ENCODE data around the gene PRSS38.
A peak's percentile ranks its signal among the peaks of the same experiment; 100 is the strongest.

PRSS38 gene

DNA sequence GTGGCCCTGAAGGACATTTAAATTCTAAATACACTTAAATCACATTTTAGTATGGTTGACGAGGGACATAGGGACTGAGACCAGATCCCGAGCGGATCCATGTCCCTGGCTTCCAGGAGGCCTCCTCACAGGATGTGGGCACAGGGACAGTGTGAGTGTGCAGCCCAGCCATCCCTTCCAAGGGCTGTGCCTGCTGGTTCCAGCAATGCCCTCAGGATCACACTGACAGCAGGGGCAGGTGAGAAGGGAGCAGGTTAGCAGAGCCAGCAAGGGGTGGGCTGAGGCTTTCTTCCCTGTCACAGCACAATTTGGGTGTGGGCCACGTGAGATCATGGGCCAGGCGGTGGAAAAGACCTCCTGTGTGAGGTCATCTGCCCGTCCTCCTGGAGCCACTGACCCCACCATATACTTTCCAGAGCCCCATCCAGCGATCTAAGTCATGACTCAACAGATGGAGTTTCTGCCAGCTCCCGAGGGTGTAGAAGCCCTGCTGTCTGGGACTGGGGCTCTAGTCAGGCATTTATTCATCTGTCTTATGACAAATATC, 37.0 kb upstream of the PRSS38 start:
- DNase-seq (ENCODE audit: extremely low read depth in 1 of 2, low read depth in 1 of 2): no peak

DNA sequence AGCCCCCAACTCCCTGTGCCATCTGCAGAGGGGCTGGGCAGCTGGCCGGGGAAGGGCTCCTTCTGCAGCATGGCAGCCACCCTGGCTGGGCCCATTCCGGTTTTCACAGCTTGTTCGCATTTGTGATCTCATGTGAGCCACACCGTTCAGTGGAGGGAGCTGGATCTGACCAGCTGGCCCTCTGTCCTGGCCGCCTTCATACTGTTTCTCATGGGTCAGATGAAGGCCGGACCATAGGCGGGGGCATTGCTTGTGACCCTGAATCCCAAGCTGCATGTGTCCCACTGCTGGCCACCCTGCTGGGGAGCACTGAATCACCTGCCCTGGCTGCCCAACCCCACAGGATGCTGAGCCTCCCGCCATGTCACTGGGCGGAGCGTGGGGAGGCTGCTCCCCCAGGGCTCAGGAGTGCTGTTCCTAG, 36.4 kb upstream of the PRSS38 start:
- no peak for DNase-seq (ENCODE audit: extremely low read depth in 1 of 2, low read depth in 1 of 2)

DNA sequence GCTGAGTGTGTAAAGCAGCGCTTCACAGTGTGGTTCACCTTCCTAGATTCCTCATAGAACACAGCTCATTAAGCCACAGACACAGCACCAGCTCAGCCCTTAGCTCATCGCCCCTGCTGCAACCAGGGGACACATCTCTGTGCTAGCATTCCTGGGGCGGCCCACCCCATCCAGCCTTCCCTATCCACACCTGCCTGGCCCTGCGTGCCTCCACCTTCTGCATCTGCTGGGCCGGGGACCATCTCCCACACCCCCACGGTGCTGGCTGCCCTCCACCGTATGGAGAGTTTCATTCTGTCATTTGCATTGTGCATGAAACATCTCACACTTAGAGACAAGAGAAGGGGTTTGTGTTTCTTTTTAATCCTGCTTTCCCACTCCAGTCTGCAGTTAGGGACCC, 35.8 kb upstream of the PRSS38 start:
- no peak for DNase-seq (ENCODE audit: extremely low read depth in 1 of 2, low read depth in 1 of 2)

DNA sequence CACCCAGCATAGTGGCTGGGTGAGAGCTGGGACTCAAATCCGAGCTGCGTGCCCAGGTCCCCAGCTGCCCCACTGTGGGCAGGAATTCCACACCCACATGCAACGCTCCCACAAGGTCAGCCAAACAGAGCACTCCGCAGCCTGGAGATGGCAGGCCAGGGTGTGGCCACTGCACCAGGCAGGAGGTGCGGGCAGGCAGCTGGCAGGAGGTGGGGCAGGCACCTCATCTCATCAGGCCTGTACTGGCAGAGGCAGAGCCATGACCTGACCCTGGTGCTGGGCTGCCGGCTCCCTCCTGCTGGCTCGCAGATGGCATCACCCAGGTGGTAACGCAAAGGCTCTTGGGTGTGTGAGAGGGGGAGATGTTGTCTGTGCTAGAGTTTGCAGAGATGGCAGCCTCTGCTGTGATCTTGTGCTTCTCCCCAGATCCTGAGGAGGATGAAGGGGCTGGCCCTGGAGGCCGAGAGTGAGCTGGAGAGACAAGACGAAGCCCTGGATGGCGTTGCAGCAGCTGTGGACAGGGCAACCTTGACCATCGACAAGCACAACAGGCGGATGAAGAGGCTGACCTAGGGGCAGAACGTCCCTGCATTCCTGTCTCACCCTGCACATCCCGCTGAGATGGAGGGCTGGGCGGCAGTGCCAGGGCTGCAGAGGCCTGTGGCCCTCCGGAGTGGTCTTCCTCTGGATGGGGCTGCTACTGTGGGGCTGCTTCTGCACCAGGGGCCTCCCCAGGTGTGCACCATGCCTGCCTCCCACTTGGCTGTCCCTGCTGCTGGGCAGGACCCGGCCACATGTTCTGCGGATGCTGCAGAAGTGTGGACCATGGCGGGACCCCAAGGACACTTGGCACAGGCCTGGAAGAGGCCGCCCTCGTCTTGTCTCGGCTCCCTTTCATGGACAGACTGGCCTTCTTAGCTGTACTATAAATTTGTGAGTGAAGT, 35.1 kb upstream of the PRSS38 start:
- DNase-seq (ENCODE audit: extremely low read depth in 1 of 2, low read depth in 1 of 2): no peak

DNA sequence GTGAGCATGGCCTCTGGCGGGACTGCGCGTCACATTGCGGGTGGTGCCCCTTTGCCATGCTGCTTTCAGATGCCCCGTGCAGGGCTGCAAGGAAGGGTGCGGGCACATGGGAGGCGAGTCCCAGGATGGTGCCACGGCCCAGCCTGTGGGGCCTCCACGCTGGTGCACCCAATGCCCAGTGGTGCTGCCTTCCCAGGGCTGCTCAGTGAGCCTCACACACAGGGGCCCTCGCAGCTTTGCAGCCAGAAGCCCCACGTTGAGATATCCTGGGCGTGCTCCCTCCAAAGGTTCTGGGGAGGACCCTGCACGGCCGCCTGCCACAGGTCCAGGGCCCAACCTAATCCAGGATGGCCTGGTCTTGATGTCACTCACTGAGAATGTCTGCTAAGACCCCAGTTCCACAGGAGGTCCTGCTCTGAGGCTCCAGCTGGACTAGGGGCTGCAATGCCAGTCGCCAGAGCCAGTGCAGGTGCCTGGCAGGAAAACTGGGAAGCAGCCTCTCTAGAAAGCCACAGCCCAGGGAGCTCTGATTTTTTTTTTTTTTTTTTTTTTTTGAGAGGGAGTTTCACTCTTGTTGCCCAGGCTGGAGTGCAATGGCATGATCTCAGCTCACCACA, 34.1 kb upstream of the PRSS38 start:
- no peak for DNase-seq (ENCODE audit: extremely low read depth in 1 of 2, low read depth in 1 of 2)

DNA sequence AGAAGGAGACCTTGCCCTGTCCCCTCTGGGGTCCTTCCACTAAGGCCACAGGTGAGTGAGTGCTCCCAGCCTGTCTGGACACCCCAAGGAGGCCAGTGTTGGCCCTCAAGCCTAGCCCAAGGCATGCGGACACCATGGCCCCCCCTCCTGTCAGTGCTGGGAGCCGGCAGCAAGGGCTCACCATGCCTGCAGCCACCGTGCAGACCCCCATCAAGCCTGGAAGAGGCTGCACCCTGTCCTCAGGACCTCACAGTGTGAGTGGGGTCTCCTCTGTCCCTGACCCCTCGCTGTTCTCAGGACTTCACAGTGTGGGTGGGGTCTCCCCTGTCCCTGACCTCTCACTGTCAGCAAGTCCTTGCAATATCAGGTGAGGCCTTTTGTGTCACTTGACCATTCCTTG, 33.2 kb upstream of the PRSS38 start:
- DNase-seq (ENCODE audit: extremely low read depth in 1 of 2, low read depth in 1 of 2): no peak

DNA sequence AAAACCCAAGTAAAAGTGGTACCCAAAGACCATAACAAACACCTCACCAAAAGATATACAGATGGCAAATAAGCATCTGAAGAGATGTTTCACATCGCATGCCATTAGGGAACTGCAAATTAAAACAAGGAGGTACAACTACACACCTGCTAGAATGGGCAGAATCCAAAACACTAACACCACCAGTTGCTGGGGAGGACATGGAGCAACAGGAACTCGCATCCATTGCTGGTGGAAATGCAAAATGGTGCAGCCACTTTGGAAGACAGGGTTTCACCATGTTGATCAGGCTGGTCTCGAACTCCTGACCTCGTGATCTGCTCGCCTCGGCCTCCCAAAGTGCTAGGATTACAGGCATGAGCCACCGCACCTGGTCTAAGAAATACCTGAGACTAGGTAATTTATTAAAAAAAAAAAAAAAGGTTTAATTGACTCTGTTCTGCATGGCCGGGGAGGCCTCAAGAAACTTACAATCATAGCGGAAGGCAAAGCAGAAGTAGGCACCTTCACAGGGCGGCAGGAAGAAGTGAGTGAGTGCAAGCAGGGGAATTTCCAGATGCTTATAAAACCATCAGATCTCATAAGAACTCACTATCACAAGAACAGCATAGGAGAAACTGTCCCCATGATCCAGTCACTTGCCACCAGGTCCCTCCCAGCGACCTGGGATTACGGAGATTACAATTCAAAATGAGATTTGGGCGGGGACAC, 30.2 kb upstream of the PRSS38 start:
- no peak for DNase-seq (ENCODE audit: extremely low read depth in 1 of 2, low read depth in 1 of 2)

DNA sequence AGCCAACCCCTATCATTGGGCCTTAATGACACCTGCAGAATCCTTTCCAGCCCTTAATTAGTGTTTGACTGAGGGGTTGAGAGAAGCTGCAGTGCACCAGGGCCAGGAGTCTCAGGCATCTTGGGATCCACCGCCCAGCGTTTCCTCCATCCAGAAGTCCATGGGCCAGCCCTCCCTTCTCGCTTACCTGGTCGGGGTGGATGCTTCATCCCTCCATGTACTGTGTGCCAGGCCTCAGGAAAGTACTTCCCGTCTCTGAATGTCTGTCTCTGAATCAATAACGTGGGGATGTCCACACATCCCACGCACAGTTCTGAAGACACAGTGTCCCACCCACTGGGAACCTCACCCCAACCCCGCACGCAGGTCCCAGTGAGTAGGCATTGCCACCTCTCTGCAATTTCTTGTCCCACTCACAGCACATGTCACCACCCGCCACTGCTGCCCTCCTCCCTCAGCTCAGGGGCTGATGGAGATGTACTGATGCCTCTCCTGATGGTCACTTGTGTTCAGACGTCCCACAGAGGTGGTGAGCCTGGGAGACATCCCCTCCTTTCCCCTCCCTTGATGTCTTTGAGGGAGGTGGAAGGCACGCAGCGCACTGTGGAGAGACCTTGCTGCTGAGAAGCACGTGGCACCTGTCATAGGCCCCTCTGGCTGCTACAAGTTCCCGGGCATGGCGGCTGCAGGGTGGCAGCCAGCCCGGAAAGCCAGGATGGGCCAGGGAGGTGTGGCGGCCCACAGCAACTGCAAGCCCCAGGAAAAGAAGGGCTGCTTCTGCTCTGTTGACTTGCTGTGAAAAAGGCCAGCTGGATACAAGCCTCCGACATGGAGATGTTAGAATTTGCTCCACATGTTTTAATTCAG, 29.4 kb upstream of the PRSS38 start:
- no peak for DNase-seq (ENCODE audit: extremely low read depth in 1 of 2, low read depth in 1 of 2)

DNA sequence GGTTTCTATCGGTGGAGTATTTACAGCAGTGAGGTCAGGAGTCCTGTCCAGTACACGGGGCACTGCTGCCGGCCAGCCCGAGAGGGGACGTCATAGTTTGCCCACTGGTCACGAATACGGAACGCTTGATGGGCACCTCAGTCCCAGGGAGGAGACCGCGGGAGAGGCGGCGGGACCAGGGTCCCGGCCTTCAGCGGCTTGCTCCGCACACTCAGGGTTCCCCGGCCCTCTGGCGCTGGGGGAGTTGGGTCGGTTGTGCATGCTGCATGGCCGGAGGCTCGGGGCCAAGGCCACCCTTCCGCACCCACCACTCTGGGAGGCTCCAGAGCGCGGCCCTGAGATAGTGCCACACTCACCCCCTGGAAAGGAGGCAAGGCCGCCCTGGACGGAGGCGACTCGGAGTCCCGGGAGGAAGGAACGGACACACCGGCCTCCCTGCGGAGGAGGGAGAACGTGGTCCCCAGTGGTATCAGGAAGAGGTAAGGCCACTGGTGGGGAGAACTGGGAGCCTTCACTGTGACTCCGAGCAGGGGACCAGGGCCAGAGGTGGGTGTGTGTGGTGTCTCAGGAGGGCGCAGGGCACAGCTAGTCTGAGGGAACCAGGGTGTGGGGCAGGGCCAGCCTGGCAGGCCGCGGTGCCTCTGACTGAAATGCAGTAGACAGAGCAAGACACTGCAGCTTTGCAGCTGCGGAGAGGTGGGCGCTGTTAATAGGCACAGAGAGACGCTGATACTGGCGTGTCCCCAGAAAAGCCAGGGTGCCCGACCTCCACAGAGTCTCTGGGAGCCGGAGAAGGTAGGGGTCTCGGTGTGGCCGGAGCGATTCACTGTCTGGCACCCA, 28.6 kb upstream of the PRSS38 start:
- DNase-seq (ENCODE audit: extremely low read depth in 1 of 2, low read depth in 1 of 2): no peak

DNA sequence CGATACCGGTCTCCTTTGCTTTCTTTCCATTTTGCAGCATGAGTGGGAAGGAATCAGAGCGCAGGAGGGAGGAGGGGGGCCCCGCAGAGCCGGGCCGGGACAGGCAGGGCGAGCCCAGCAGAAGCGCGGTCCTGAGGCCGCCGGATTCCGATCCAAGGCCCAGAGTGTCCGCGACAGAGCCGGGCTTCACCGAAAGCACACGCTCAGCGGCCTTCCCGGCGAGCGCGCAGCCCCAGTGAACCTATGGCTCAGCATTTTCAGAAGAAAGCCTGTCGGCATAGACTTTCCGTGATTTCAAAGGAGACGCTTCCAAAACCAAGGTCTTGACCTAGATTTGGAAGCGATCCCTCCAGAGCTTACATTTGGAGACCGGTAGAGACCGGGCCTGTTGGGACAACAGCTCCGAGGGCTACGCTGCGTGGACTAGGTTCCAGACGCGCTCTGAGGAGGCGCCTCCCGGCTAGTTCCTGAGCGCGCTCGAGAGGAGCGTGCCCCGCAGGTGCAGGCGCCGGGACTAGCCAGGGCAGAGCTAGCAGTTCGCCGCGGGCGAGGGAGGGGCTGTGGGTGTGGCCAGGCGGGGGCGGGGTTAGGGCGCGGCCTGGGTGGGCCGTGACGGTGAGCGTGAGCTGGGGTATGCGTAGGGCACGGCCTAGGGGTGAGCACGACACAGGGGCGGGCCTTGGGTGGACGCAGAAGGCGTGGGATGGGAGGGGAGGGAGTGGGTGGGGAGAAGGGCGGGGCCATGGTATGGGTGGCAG, 27.8 kb upstream of the PRSS38 start:
- peak; percentile 90 to 93 for DNase-seq (ENCODE audit: extremely low read depth in 1 of 2, low read depth in 1 of 2)

DNA sequence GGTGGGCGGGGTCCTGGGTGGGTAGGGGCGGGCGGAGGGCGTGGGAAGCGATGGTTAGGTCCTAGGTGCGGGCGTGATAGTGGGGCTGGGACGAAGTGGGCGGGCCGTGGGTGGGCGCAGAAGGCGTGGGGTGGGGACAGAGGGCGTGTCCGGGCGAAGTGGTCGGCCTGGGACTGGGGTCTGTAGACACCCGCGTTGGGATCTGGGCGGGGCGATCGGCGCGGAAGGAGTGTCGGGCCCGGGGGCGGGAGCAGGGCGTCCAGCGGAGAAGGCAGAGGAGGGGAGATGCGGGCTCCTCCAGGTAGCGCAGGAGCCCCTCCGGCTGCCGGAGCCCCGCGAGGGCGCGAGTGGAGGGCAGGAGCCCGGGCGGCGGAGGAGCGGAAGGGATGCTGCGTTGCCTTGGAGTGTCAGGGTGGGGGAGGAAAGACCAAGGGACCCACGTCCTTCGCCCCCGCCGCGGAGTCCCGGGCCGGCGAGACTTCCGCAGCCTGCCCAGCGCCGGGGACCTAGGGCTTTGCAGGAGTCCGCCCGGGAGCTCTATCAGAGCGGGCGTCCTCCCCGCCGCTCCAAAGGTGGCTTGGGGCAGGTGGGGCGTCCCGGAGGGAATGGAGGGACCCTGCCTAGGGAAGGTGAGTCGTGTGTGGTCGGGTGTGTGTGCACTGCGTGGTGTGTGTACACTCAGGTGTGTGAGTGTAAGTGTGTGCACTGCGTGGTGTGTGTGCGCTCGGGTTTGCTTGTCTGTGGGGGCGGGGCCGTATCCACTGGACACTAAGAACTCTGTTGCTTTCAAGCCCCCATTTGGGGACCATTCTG, 27.0 kb upstream of the PRSS38 start:
- no peak for DNase-seq (ENCODE audit: extremely low read depth in 1 of 2, low read depth in 1 of 2)

DNA sequence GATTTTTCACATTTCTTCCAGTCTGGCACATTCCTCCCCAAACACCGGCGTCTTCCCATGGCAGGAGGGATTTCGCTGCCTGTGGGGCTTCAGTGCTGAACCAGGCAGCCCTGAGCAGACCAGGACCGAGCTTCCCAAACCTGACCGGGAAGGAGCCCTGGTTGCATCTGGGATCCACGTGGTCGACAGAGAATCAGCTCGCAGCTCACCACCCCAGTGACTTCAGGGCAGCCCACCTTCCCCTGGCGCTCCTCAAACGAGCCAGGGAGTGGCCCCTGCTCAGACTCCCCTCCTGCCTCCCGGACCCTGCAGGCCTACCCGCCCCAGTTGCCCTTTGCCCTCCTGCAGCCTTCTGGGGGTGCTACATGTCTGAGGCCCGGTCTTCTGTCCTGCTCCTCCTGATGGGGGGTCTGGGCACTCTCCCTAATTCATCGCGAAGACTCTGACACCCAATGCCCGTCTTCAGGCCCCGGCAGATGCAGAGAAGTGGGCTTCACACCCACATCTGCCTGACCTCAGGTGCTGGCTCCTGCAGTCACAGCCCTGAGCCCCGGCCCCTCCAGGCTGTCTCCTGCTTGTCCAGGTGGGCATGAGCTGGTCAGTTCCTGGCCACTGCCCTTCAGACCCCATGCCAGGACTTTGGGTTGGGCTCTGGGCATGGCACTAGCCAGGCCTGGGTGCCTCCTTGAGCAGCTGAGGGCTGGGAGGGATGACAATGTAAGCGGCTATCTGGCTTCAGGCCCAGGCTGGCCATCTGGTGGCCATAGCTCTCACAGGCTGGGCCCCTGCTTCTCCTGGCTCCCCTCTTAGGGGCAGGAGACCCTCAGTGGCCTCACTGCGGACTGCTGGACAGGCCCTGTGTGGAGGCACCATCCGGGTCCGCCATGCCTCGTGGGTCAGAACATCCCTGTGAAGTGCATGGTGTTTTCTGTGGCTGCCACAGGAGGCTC, 26.1 kb upstream of the PRSS38 start:
- DNase-seq (ENCODE audit: extremely low read depth in 1 of 2, low read depth in 1 of 2): no peak

DNA sequence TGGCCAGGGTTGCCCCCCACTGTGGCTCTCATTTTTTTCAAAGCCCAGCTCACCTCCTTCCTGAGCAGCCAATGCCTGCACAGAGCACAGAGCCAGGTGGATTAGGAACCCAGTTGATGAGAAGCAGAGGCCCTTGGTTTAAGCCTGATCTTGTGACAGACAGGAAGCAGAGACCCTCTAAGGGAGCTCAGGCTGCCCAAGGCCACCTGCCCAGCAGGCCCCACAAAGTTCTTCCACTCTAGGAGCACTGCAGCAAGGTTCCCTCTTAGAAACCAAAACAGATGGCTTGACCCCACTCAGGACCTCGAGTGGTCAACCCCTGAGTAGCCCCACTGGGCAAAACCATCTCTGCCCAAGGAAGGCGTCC, 25.5 kb upstream of the PRSS38 start:
- DNase-seq (ENCODE audit: extremely low read depth in 1 of 2, low read depth in 1 of 2): no peak

DNA sequence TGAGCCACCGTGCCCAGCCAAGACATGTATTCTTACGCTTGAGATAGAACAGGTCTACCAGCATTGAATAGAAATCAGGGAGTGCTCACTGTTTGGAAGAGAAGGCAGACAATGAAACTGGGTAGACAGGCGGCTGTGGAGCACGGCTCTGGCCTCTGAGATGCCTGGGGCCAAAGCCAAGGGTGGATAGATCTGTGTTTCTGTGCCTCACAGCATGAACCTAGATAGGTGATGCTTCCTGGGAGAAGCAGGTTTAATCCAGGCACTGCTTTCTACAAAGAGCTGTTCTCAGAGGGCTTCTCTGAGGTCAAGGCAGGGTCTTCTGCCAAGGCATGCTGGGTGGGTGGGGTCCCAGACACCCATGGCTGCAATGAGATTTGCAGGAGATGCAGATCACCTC, 24.6 kb upstream of the PRSS38 start:
- no peak for DNase-seq (ENCODE audit: extremely low read depth in 1 of 2, low read depth in 1 of 2)

DNA sequence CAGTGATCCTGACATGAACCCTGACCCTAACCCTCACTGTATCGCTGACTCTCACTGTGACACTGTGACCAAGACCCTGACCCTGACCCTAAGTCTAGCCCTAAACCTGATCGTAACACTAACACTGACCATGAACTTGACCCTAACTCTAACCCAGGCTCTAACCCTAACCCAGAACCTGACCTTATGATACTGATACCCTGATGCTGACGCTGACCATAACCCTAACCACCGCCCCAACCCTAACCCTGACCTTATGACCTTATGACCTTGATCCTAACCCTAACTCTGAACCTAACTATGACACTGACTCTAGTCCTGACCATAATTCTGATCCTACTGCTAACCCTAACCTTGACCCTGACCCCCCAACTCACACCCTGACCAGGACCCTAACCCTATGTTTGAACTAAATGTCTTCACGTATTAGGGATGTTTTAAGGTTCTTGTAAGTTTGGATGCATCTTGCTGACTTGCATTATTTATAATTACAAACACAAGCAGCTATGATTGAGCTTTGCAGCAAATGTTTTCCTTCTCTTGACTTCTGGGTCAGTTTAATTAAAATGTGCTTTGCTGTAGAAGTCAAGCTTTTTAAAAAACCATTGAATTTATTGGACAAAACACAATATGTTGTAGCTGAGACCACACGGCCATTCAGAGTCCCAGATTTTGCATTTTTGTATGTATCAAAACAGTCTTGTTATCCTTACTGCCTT, 23.9 kb upstream of the PRSS38 start:
- DNase-seq (ENCODE audit: extremely low read depth in 1 of 2, low read depth in 1 of 2): no peak

Measured in activated CD8-positive, alpha-beta memory T cell treated with anti-CD3 and anti-CD28 coated beads for 1 hour (primary cell).